Urothelium cell line (cell line): ENCODE results near the gene CASQ1.

Experiments used
- DNase-seq: peaks from one replicate; pipeline ENCODE4 v3.0.0; 2011; ENCODE audit warnings: low spot score, mixed read lengths
- FAIRE-seq: peaks from 2 replicates; lab custom pipeline; 2011; peaks lifted over from hg19 to GRCh38; lab: Jason Lieb, UNC

The CASQ1 gene

GRCh38 chr1:160168016-160168415 is 22.4 kb upstream of the CASQ1 start:
- FAIRE-seq = no peak
- DNase-seq = no peak

DNA sequence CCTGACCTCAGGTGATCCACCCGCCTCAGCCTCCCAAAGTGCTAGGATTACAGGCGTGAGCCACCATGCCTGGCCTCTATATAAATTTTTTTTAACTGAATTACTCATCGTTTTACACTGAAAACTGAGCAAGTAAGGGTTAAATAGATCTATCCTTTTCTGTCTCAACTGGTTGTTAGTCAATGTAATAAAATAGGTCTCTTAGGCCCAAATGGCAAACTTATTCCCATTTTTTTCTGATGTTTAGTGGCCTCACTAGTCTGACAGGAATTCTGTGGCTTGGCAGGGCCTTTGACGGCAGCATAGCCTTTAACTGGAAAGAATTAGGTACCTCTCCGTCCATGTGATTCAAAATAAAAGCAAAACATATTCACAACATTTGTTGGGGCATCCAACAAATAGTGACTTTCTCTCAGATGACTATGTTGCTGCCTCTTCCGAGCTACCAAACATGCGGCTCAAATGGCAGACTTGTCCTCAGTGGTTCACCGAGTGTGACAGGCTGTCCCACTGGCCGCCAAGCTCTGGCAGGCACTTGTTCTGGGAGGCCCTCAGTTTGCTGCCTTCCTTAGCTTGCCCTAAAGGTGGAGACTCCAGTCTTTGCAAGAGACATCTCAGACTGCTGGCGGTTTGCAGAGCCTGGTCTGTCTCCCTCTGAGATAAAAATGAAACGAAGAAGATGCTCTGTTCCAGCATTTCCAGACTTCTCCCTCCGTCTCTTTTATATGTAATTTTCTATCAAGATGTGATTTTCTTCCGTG is 21.6 kb upstream of the CASQ1 start:
- FAIRE-seq (no peak), DNase-seq (no peak)

- no peak for FAIRE-seq
- DNase-seq = no peak
These were observed 20.6 kb upstream of the CASQ1 start for GRCh38 chr1:160169553-160170399.

- no peak for DNase-seq
These were observed 19.0 kb upstream of the CASQ1 start for GRCh38 chr1:160171354-160171753.

GRCh38 chr1:160171980-160172379 is 18.4 kb upstream of the CASQ1 start:
- DNase-seq (no peak), FAIRE-seq (no peak)

More at GRCh38 chr1:160171354-160171753, 19.0 kb upstream of the CASQ1 start:
- FAIRE-seq = no peak

- FAIRE-seq (no peak), DNase-seq (no peak)
These were observed 13.1 kb upstream of the CASQ1 start for GRCh38 chr1:160177231-160177630.

DNA sequence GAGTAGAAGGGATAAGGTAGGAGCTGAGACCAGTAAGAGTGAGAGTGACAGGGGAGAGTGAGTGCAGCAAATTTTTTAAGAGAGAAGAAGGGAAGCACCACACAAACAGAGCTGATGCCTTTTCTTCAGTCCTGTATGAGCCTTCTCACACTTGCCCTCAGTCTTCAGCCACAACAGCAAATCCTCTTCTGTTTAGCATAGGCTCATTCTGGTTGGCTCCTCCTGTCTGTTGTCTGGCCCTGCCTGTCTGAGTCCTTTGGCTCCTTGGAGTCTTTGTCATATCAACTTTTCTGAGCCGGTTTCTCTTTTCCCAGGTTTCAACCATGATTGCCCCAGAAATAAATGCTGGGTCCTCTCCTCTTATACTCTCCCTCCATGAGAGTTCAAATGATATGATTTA is 12.7 kb upstream of the CASQ1 start:
- no peak for FAIRE-seq
- no peak for DNase-seq

GRCh38 chr1:160178731-160179130 is 11.6 kb upstream of the CASQ1 start:
- DNase-seq (no peak), FAIRE-seq (no peak)

GRCh38 chr1:160179336-160179735 is 11.0 kb upstream of the CASQ1 start:
- DNase-seq = no peak

GRCh38 chr1:160186246-160186645 is 4.1 kb upstream of the CASQ1 start:
- DNase-seq = no peak
- FAIRE-seq = no peak

More at GRCh38 chr1:160179336-160179735, 11.0 kb upstream of the CASQ1 start:
- FAIRE-seq = no peak

- FAIRE-seq = no peak
These were observed 3.6 kb upstream of the CASQ1 start for GRCh38 chr1:160186729-160187128.

DNA sequence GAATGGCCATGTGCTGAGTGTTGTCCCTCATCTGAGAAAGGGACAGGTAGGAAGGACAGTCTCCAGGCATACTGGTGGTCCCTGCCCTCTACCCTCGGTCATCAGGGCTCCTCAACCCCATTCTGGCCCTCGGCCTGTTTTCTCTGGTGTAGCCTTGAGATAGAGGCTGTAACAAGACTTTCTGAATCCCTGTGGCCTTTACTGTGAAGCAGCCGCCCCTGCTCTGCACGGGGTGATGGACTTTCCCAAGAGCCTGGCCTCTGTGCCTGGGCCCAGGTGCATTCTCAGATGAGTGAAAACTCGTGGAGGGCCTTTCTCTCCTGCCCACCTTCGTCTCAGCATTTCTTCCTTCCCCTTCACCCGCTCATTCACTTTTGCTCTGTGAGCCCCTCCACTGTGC is 3.0 kb upstream of the CASQ1 start:
- FAIRE-seq = no peak

More at GRCh38 chr1:160186729-160187128, 3.6 kb upstream of the CASQ1 start:
- DNase-seq = no peak

DNA sequence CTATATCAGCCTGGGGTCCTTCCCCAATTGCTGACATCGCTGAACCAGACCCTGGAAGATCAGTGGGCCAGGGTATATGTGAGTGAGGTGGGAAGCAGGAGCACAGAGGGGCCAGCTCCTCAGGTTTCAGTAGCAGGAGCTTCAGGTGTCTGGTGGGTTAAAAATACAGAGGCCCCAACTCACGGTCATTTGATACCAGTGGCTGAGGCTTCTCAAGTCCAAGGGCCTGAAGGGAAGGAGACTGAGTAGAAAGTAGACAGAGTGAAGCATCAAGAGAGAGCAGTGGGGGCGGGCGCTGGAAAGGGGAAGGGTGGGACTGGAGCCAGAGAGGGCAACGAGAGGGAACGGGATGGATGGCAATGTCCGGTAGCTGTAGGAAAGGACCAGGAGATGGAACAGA is 2.0 kb upstream of the CASQ1 start:
- FAIRE-seq = no peak
- DNase-seq = no peak

More for the DNA sequence above, 3.0 kb upstream of the CASQ1 start:
- DNase-seq = no peak

- DNase-seq (no peak), FAIRE-seq (no peak)
These were observed 1.4 kb downstream of the CASQ1 start for GRCh38 chr1:160191756-160192155.

- no peak for DNase-seq
- FAIRE-seq = no peak
These were observed 1.9 kb downstream of the CASQ1 start for GRCh38 chr1:160192234-160192633.

DNA sequence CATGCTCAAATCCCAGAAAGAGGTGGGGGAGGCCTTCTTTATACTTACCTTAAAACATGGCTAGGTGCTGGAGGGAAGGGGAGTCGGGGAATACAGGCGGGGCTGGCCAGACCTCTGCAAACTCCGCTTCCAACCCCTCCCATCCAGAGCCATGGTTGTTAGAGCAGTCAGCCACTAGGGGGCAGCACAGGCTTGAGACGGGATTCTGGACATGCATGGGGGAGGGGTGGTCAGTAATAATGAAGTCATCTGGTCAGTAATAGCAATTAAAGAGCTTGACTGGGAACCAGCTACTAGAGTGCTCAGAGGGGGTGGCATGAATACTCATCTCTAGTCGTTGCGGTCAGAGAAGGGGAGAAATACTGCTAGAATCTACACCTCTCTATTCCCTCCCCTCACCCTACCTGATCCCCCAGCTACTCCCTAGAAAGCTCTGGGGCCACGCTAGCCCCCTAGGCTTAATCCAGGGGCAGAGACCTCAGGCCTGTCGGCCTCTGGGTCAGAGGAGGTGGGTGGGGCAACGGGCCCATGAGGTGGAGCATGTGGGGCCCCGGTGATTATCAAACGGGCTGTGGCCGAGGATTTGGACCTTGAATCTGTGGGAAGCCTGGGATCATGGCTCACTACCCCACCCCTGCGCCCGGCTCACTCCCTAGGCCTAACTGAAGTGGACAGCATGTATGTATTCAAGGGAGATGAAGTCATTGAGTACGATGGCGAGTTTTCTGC is 2.9 kb downstream of the CASQ1 start:
- peak; percentile 27 for FAIRE-seq
- peak; percentile 78 for DNase-seq

DNA sequence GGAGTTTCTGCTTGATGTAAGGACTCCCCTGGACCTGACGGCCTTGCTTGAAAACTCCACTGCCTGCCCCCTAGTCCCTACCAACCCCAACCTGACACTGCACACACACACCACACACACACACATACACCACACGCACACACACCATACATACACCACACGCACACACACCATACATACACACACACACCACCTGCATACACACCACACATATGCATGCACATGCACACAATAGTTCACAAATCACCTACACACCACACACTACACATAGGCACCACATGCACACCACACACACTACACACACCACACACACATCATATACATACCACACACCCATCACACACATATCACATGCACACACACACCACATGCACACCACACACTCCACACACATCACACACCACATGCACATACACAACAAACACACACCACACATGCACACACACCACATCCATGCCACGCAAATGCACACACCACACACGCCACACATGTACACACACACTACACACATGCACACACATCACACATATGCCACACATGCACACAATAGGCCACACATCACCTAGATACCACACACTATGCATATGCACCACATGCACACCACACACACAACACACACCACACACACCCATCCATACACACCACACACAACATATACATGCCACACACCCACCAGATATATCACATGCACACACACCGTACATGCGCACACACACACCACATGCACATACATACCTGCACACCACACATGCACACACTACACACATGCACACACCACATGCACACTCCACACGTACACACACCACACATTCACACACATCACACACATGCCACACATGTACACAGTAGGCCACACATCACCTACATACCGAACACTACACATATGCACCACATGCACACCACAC is 3.7 kb downstream of the CASQ1 start:
- DNase-seq (no peak), FAIRE-seq (peak; percentile 99)

- no peak for DNase-seq
- FAIRE-seq = no peak
These were observed 4.3 kb downstream of the CASQ1 start for GRCh38 chr1:160194737-160195059.

- DNase-seq (no peak), FAIRE-seq (no peak)
These were observed 5.8 kb downstream of the CASQ1 start for GRCh38 chr1:160196143-160196542.

DNA sequence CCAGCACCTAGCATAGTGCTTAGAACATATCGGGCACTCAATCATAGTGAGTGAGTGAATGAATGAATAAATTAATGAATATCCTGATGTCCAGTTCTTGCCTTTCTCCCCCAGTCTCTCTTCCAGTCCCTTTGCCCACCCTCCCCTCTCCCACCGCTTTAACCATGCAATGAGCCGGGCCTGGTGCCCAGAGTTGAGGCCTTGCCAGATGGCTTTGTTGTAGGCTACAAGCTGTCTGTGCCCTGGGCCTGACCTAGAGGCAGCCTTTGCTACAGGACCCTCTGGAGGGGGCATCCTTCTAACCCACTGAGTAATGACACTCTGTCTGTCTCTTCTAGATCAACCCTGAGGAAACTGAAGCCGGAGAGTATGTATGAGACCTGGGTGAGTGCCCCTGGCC is 6.9 kb downstream of the CASQ1 start:
- no peak for DNase-seq
- no peak for FAIRE-seq
